Peyer's patch (tissue), 4 donors: ENCODE data around the gene GPD2.

ENCODE experiments used
- POLR2A ChIP-seq, 2 donors: fragments of 450-650 bp; IDR thresholded peaks; one replicate each; pipeline ENCODE4 v1.5.1; 2017; ENCODE audit warnings: antibody characterized with exemption in 2 of 2, mild to moderate bottlenecking in 2 of 2, moderate library complexity in 2 of 2
- TF ChIP-seq, protein P1 (sequence below), 6 experiments: fragments of 450-650 bp in 4 of 6; fragments of 200-600 bp in 2 of 6; sonication (generic) in 1 of 6; IDR thresholded peaks; one replicate each; pipeline ENCODE4 v1.5.1; 2017 to 2019; ENCODE audit warnings: antibody characterized with exemption in 6 of 6, mild to moderate bottlenecking in 3 of 6, moderate library complexity in 1 of 6

DNA sequence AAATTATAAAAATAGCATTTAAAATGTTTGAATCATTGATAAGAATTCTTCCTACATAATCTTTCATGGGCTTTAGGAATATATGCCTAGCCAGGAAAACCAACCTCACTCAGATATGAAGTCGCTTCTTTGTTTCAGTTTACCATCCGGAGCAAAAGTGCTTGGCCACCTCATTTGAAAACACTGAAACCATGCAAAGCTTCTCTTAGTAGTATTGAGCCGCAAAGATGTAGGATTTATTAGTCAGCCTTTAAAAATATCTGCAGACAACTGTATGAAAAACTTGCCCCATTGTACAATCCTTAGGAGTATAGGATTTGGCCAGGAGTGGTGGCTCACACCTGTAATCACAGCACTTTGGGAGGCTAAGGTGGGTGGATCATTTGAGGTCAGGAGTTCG is 24.3 kb upstream of the GPD2 start:
- TF ChIP-seq, protein P1, sequence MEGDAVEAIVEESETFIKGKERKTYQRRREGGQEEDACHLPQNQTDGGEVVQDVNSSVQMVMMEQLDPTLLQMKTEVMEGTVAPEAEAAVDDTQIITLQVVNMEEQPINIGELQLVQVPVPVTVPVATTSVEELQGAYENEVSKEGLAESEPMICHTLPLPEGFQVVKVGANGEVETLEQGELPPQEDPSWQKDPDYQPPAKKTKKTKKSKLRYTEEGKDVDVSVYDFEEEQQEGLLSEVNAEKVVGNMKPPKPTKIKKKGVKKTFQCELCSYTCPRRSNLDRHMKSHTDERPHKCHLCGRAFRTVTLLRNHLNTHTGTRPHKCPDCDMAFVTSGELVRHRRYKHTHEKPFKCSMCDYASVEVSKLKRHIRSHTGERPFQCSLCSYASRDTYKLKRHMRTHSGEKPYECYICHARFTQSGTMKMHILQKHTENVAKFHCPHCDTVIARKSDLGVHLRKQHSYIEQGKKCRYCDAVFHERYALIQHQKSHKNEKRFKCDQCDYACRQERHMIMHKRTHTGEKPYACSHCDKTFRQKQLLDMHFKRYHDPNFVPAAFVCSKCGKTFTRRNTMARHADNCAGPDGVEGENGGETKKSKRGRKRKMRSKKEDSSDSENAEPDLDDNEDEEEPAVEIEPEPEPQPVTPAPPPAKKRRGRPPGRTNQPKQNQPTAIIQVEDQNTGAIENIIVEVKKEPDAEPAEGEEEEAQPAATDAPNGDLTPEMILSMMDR (IDR thresholded peaks at IDR 0.05) = no peak
- no peak for TF ChIP-seq POLR2A (IDR thresholded peaks at IDR 0.05)
